HG03558 (cell line): Measurements from ENCODE around the gene CDC42BPA.
"Not testable (repeated sequence)": the region's sequence is repeated elsewhere in the genome, so short reads cannot be mapped to it uniquely, and the experiment has no call there.

Source experiments
- ATAC-seq: cut with Tn5 transposase; IDR thresholded peaks from one replicate; pipeline ENCODE4 v1.9.1; 2021; ENCODE audit warnings: moderate number of reproducible peaks; ENCODE audit not compliant: unreplicated experiment; ENCODE audit errors: extremely low read depth

CDC42BPA gene

GRCh38 chr1:227268943-227269342 lies 49.3 kb downstream of the CDC42BPA start:
- ATAC-seq: no peak

DNA sequence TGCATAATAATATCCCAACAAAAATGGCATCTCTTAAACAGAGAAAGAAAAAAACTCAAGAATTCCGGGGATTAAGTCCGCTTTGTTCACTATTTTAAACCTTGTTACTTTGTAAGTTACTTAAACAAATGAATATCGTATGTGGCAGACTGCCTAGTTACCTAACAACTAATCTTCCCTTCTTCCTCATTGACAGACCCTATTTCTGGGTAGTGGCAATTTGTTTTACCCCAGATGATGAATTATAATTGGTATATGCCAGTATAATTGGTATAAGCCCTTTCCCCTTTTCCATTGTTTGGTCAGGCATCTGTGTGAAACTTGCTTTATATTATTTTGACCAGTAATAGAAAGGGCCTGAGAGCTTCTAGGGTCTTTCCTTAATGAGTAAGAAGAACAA lies 52.4 kb downstream of the CDC42BPA start:
- no peak for ATAC-seq

DNA sequence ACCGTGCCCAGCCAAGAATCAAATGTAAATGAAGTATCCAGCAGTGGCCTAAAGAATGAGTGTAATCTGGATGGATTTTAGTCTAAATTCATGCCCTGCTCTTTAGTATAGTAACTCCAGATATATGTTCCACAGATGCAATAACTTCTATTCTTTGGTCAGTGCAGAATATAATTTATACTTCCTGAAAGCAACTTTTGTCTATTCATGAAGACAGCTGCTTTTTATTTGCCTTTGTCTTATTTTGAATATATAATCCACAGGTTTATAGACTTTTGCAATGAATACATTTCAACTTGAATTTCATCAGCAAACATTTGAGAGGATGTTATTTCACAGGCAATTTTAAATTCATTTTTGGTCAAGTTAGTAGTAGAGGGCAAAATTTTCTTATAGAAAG lies 54.4 kb downstream of the CDC42BPA start:
- no peak for ATAC-seq

- no peak for ATAC-seq
Observed at GRCh38 chr1:227261501-227261900, 56.8 kb downstream of the CDC42BPA start.

- no peak for ATAC-seq
Observed at GRCh38 chr1:227260433-227260832, 57.9 kb downstream of the CDC42BPA start.

- ATAC-seq: no peak
Observed at GRCh38 chr1:227257964-227258363, 60.3 kb downstream of the CDC42BPA start.

- no peak for ATAC-seq
Observed at GRCh38 chr1:227255086-227255732, 63.1 kb downstream of the CDC42BPA start.

GRCh38 chr1:227253065-227253464 lies 65.2 kb downstream of the CDC42BPA start:
- no peak for ATAC-seq

DNA sequence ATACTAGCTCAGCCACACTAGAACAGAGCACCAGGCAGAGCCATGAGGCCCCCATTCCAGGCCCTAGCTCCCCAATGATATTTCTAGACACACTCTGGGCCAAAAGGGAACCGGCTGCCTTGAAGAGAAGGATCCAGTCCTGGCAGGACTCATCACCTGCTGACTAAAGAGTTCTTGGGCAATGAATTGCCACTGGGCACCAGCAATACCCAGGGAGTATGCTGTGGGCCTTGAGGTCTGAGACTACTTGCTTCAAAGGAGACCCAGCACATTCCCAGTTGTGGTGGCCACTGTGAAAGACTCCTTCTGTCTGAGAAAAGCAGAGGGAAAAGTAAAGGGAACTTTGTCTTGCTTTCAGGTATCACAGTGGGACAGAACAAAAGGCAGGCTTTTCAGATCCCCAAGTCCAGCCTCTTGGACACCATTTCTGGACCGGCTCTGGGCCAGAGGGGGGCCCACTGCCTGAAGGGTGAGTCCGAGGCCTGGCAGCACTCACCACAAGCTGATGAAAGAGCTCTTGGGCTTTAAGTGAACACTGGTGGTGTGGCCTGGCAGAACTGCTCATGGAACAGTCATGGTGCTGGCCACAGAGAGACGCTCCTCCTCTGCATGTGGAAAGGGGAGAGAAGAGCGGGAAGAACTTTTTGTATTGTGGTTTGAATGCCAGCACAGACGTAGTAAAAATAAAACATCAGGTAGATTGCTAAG lies 72.5 kb downstream of the CDC42BPA start:
- ATAC-seq: no peak

- ATAC-seq: no peak
Observed at GRCh38 chr1:227244339-227245118, 73.8 kb downstream of the CDC42BPA start.

DNA sequence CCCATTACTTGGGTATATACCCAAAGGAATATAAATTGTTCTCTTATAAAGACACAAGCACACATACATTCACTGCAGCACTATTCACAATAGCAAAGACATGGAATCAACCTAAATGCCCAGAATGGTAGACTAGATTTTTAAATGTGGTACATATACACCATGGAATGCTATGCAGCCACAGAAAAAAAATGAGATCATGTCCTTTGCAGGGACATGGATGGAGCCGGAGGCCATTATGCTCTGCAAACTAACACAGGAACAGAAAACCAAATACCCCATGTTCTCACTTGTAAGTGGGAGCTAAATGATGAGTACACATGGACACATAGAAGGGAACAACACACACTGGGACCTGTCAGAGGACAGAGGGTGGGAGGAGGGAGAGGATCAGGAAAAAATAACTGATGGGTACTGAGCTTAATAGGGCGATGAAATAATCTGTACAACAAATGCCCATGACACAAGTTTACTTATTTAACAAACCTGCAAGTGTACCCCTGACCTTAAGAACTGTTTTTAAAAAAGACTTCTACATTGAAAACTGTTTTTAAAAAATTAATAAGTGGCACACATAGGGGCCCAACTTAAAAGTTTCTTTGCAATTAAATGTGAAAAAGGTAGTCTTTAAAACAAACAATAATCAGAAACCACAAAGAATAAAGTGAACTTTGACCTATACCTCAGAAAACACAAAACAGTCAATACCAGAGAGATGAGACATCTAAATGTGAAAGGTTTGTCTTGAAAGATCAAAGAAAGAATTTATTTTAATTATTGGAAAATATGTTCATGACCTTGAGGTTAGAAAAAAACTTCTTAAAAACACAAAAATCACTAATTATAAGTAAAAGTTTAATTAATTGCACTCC lies 75.2 kb downstream of the CDC42BPA start:
- no peak for ATAC-seq

GRCh38 chr1:227240983-227241382 lies 77.3 kb downstream of the CDC42BPA start:
- ATAC-seq: no peak

GRCh38 chr1:227234998-227235405 lies 83.3 kb downstream of the CDC42BPA start:
- ATAC-seq: no peak

DNA sequence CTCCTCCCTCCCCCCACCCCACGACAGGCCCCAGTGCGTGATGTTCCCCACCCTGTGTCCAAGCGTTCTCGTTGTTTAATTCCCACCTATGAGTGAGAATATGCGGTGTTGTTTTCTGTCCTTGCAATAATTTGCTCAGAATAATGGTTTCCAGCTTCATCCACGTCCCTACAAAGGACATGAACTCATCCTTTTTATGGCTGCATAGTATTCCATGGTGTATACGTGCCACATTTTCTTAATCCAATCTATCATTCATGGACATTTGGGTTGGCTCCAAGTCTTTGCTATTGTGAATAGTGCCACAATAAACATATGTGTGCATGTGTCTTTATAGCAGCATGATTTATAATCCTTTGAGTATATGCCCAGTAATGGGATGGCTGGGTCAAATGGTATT lies 87.2 kb downstream of the CDC42BPA start:
- ATAC-seq: not testable (repeated sequence)

GRCh38 chr1:227228201-227228600 lies 90.1 kb downstream of the CDC42BPA start:
- no peak for ATAC-seq

DNA sequence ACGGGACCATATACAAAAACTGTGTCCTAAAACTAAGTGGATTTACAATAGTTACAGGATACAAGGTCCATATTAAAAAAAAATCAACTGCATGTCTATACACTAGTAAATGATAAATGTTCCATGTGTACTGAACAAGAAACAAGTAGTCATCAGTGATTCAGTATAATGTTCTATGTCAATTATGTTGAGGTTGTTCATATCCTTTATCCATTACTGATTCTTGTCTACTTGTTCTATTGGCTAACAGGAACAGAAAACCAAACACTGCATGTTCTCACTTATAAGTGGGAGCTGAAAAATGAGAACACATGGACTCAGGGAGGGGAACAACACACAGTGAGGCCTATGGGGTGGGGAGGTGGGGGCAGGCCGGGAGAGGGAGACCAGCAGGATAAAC lies 90.5 kb downstream of the CDC42BPA start:
- no peak for ATAC-seq

- ATAC-seq: no peak
Observed at GRCh38 chr1:227225715-227226346, 92.5 kb downstream of the CDC42BPA start.

- no peak for ATAC-seq
Observed at GRCh38 chr1:227223171-227223806, 95.0 kb downstream of the CDC42BPA start.

DNA sequence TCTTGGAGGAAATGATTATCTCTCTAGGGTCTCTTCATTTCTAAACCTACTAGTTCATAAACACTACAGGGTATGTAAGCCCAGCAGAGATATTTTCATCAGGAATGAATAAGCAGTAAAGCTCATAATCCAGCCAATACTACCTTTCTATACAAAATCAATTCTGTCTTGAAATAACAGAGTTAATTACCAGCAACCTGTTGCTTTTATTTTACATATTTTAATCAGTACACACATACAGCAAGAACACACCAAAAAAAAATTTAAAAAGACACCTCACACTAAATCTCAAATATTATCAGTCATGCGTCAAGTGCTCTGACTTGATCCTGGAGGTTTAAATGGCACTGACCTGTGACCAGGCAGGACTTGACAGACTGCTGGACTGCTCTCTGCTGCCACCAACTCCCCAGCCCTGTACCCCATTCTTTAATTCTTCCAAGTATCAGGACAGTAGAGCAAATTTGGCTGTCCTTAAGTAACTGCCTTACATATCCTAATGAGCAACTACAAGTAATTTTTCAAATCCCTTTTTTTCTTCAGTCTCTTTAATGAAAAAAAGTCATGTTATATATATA lies 98.5 kb downstream of the CDC42BPA start:
- ATAC-seq: no peak
